Activated naive CD8-positive, alpha-beta T cell treated with anti-CD3 and anti-CD28 coated beads, Interleukin-2, amount 50 U/mL, for 24 hours (primary cell): ENCODE measurements around the gene STK35.

Experiments
- ATAC-seq: fragments of 150-1000 bp; cut with Tn5 transposase; one replicate; pipeline ENCODE4 v1.10.0; 2021
- DNase-seq: peaks from one replicate; pipeline ENCODE4 v3.0.0; 2021
- H3K27ac Mint-ChIP-seq: one replicate; pipeline ENCODE4 v1.8.0; 2021; ENCODE audit warnings: mild to moderate bottlenecking, mixed read lengths
- H3K27me3 Mint-ChIP-seq: one replicate; pipeline ENCODE4 v1.8.0; 2021; ENCODE audit warnings: mixed read lengths
- H3K36me3 Mint-ChIP-seq: one replicate; pipeline ENCODE4 v1.8.0; 2021; ENCODE audit warnings: low read depth, mixed read lengths
- H3K4me1 Mint-ChIP-seq: one replicate; pipeline ENCODE4 v1.8.0; 2021; ENCODE audit warnings: mixed read lengths
- H3K4me3 Mint-ChIP-seq: one replicate; pipeline ENCODE4 v1.8.0; 2021; ENCODE audit warnings: mild to moderate bottlenecking, moderate library complexity, mixed read lengths
- H3K9me3 Mint-ChIP-seq: one replicate; pipeline ENCODE4 v1.8.0; 2021; ENCODE audit warnings: mixed read lengths

The STK35 gene

DNA sequence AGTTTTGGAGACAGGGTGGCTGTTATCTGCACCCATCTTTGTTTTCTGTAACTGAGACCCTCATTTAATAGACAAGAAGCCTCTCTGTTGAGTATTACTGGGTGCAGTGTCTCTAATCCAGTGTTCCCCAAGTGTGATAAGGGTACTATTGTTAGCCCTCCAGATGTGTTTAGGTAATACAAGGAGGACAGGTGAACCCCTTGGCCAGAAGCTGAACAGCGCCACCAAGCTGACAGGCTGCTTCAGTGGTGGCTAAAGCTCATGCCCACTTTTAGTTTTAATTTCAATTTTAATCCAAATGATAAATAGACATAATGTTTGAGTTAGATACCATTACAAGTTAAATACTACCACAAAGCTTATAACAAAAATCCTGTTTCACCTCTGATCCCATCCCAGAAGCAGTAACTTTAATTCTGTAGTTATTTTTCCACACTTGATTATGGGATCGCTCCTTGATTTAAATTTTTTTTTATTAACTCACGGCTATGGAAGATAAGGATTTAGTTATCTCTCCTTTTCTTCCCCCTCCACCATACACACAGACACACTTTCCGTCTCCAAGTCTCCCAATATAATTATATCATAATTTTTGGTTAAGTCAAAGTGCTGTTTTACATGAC lies 8.4 kb upstream of the STK35 start:
- H3K36me3 Mint-ChIP-seq: no peaks in the 10 kb centered on the region
- H3K4me3 Mint-ChIP-seq: no peak overlapping the region
- peaks cover 39% of the 10 kb centered on the region for H3K27me3 Mint-ChIP-seq
- peak; percentile 34 for DNase-seq
- H3K9me3 Mint-ChIP-seq: no peaks in the 10 kb centered on the region
- no peaks in the 10 kb centered on the region for H3K4me1 Mint-ChIP-seq
- no peak overlapping the region for H3K27ac Mint-ChIP-seq
- no peak for ATAC-seq

DNA sequence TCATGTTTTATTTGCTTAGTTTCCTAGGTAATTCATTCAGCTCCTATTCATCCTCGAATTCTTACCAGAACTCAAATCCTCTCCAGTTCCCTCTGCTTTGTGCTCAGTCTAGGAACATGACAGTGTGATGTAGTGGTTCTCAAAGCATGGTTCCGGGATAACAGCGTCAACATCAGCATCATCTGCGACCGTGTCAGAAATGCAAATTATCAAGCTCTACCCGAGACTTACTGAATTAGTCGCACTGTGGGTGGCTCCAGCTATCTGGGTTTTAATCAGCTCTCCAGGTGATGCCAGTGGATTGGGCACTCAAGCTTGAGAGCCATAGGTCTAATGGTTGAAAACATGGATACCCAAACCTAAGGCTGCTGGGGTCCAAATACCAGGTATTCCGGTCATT lies 7.7 kb upstream of the STK35 start:
- H3K4me1 Mint-ChIP-seq: no peaks in the 10 kb centered on the region
- no peaks in the 10 kb centered on the region for H3K9me3 Mint-ChIP-seq
- ATAC-seq (no peak), DNase-seq (no peak)
- H3K4me3 Mint-ChIP-seq: no peak overlapping the region
- H3K27ac Mint-ChIP-seq: no peak overlapping the region
- peaks cover 33% of the 10 kb centered on the region for H3K27me3 Mint-ChIP-seq
- H3K36me3 Mint-ChIP-seq: no peaks in the 10 kb centered on the region

DNA sequence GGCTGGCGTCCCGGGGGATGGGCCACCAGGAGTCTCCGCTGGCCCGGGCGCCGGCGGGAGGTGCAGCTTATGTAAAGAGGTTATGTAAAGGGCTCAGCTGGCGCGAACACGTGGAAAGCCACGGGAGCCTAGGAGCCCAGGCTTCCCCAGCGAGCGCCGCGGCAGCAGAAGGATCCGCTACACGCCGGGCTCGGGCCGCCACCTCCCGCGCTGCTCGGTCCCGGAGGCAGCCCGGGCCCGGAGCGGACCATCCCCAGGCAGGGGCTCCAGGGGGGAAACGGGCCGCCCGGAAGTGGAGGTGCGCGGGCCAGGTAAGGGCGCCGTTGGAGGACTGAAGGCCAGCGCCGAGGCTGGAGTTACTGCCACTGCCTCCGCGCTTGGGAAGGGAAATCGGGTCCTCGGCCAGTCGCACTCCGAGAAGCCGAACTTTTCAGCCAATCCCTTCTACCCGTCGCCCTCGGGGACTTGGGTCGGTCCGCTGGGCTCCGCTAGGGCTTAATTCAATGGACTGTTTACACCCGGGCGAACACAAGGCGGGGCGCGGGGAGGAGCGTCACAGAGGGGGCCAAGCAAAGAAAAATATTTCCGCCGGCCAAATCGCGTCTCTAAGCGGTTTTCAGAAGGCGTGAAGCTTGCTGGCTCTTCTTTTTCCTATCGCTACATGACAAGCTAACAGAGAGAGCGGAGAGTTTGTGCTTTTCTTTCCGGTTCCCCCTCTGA lies 398 bp downstream of the STK35 start:
- Mint-ChIP-seq H3K9me3 (no peaks in the 10 kb centered on the region), H3K27me3 (no peaks in the 10 kb centered on the region), H3K4me1 (peaks cover 43% of the 10 kb centered on the region), H3K4me3 (peak overlapping the region; percentile 86), H3K36me3 (peaks cover 33% of the 10 kb centered on the region), H3K27ac (peak overlapping the region; percentile 99)
- ATAC-seq: peak; percentile 82
- DNase-seq: peak; percentile 87

DNA sequence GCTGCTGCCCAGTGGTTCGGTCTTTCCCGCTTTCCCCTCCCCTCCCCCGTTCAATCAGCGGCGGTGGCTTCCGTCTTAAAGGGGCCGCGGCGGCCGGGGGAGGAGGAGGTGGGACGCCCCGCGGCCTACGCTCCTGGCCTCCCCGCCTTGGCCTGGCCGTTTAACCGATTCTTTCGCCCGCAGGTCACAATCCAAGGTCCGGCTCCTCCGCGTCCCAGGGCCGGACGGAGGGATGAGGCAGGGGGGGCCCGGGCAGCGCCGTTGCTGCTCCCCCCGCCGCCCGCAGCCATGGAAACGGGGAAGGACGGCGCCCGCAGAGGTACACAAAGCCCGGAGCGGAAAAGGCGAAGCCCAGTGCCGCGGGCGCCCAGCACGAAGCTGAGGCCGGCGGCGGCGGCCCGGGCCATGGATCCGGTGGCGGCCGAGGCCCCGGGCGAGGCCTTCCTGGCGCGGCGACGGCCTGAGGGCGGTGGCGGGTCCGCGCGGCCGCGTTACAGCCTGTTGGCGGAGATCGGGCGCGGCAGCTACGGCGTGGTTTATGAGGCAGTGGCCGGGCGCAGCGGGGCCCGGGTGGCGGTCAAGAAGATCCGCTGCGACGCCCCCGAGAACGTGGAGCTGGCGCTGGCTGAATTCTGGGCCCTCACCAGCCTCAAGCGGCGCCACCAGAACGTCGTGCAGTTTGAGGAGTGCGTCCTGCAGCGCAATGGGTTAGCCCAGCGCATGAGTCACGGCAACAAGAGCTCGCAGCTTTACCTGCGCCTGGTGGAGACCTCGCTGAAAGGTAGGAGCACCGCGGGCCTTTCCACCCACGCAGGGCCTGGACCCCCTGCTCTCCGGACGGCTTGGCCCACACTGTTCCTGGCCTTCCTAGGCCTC lies 1.2 kb downstream of the STK35 start:
- peak overlapping the region; percentile 99 for H3K27ac Mint-ChIP-seq
- peaks cover 34% of the 10 kb centered on the region for H3K36me3 Mint-ChIP-seq
- H3K9me3 Mint-ChIP-seq: no peaks in the 10 kb centered on the region
- peaks cover 48% of the 10 kb centered on the region for H3K4me1 Mint-ChIP-seq
- peak overlapping the region; percentile 88 for H3K4me3 Mint-ChIP-seq
- ATAC-seq: peak; percentile 58
- DNase-seq: peak; percentile 82
- H3K27me3 Mint-ChIP-seq: no peaks in the 10 kb centered on the region

DNA sequence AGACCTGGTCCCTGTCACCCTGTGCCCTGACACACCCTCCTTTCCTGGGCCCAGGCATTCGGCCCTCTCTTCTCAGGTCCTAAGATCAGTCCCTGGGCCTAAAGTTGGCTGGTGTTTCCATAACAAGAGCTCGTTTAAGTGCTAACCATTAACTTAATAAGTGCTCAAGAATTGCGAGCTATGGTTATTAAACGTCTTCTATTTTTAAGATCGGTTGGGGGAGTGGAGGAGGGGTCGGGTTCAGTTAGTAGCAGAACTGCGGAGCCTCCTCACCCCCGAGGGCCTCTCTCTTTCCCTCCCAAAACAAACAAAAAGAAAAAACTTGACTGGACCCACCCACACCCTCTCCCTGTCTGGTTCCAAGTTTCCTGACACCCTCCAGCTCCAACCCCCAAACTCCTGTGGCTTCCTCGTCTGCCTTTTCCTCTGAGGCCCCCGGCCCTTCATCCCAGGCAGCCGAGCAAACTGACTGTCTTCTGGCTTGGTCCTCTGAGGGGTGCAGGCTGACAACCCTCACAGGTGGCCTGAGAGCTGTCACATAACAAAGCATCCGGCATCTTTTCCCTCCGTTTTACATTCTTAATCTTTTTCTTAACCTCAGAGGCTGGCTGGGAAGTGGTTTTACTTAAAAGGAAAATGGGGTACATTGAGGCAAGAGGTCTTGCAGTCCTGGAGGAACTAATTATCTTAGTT lies 2.0 kb downstream of the STK35 start:
- DNase-seq: no peak
- Mint-ChIP-seq H3K4me1 (peaks cover 55% of the 10 kb centered on the region), H3K9me3 (no peaks in the 10 kb centered on the region), H3K4me3 (peak overlapping the region; percentile 88), H3K27me3 (no peaks in the 10 kb centered on the region), H3K36me3 (peaks cover 36% of the 10 kb centered on the region), H3K27ac (peak overlapping the region; percentile 71)
- no peak for ATAC-seq

DNA sequence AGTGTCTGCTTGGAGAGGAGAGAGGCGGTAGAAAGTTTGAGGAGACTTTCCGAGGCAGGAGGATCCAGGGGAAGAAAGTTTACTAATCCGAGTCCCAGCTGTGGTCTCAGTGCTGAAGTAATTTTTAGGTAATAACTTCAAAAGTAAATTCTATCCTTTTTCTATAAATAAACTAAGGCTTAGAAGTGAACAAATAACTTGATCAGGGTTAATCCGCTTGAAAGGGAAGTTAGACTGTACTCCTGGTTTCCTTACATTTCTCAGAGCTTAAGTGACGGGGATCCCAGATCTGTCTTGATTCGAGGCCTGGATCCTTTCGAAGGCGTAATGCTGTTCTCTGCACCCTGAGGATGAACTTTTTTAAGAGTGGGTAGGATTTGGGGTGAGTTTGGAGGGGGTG lies 2.6 kb downstream of the STK35 start:
- H3K4me3 Mint-ChIP-seq: peak overlapping the region; percentile 88
- DNase-seq (no peak), ATAC-seq (no peak)
- H3K27me3 Mint-ChIP-seq: no peaks in the 10 kb centered on the region
- peak overlapping the region; percentile 71 for H3K27ac Mint-ChIP-seq
- H3K4me1 Mint-ChIP-seq: peaks cover 61% of the 10 kb centered on the region
- no peaks in the 10 kb centered on the region for H3K9me3 Mint-ChIP-seq
- peaks cover 40% of the 10 kb centered on the region for H3K36me3 Mint-ChIP-seq

DNA sequence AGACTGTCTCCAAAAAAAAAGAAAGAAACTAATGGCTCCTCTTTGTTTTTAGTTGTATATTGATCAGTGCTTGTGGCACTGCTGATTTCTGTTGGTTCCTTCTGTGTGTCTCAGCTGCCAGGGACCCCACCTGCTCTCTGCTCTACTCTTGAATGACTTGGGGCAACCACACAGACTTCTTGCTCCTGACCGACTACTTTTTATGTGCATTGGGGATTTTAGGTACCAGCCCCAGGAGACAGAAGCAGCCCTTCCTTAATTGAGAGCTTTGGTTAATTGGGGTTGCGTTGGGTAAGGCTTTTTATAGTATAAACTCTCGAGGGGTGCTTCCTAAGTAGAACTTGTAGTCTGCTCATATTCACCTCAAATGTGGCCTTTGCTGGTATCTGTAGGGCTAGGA lies 6.9 kb downstream of the STK35 start:
- no peak for DNase-seq
- Mint-ChIP-seq H3K9me3 (no peaks in the 10 kb centered on the region), H3K4me3 (no peak overlapping the region), H3K27ac (no peak overlapping the region), H3K4me1 (peaks cover 85% of the 10 kb centered on the region), H3K36me3 (peaks cover 48% of the 10 kb centered on the region), H3K27me3 (no peaks in the 10 kb centered on the region)
- no peak for ATAC-seq

DNA sequence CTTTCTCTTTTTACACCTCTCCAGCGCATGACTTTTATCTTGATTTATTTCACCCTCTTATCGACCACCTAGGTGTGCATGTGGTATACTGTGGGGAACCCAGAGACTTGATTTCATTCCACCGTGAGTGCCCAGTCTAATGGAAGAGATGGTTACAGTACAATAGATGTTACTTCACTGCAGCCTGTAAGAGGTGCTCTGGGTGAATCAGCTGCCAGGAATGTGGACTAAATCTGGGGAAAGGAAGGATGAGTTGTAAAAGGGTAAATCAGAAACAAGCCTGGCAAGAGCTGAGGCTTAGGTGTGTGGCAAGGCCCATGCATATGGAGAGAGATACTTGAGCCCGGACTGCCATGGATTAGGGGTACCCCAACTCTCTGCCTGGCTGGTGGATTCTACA lies 7.4 kb downstream of the STK35 start:
- Mint-ChIP-seq H3K4me3 (no peak overlapping the region), H3K27ac (no peak overlapping the region), H3K27me3 (no peaks in the 10 kb centered on the region), H3K36me3 (peaks cover 45% of the 10 kb centered on the region), H3K4me1 (peaks cover 86% of the 10 kb centered on the region), H3K9me3 (no peaks in the 10 kb centered on the region)
- no peak for ATAC-seq
- no peak for DNase-seq

DNA sequence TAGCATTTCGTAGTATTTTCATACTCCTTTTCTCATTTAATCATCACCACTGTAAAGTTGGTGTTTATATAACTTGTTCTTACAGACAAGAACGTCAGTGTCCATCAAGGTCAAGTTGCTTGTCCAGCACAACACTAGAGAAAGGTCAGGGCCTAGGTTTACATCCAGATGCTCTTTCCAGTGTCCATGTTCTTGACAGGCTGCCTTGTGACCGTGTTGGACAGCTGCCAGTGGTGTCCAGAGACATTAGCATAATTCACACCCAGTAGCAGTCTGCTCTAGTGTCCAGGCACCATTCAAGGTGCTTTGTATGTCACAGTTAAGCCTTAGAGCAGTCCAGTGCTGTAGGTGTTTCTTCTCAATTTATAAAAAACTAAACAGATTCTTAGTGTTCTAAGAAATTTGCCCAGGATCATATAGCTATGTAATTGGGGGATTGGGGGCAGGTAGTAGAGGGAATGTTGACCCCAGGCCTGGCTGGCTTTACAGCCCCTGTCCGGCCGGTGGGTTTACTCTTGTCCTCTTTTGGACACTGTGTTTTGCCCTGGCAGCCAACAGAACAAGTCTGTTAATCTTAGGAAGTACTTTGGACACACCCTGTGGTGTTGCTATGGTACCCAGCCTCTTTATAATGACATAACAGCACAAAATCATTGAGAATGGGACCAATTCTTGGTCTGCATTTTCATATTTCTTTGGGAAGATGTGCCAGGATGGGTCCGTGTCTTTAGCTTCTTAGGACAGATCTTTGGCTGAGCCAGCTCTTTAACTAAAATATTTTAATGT lies 8.0 kb downstream of the STK35 start:
- Mint-ChIP-seq H3K27ac (no peak overlapping the region), H3K36me3 (peaks cover 43% of the 10 kb centered on the region), H3K9me3 (no peaks in the 10 kb centered on the region), H3K27me3 (no peaks in the 10 kb centered on the region), H3K4me3 (no peak overlapping the region), H3K4me1 (peaks cover 86% of the 10 kb centered on the region)
- ATAC-seq (no peak), DNase-seq (no peak)

DNA sequence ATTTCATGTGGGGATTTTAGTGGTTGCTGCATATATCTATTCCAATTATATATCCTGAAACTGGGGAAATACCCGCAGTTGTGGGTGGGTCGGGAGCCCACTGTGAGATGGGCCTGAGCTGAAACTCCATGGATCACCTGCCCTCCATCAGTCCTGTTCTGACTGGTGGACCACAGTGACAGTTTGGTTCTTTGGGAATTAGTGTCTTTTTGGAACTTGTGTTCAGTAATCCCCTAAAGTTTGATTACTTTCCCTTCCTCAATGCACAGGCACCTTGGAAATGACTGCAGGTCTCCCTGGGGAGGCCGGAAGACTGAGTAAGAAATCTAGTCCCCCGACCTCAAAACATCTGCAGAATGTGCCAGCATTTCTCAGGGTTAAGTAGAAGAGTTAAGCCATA lies 11.3 kb downstream of the STK35 start:
- ATAC-seq (no peak), DNase-seq (no peak)
- Mint-ChIP-seq H3K27me3 (no peaks in the 10 kb centered on the region), H3K4me3 (no peak overlapping the region), H3K4me1 (peaks cover 74% of the 10 kb centered on the region), H3K27ac (no peak overlapping the region), H3K9me3 (no peaks in the 10 kb centered on the region), H3K36me3 (peaks cover 49% of the 10 kb centered on the region)

DNA sequence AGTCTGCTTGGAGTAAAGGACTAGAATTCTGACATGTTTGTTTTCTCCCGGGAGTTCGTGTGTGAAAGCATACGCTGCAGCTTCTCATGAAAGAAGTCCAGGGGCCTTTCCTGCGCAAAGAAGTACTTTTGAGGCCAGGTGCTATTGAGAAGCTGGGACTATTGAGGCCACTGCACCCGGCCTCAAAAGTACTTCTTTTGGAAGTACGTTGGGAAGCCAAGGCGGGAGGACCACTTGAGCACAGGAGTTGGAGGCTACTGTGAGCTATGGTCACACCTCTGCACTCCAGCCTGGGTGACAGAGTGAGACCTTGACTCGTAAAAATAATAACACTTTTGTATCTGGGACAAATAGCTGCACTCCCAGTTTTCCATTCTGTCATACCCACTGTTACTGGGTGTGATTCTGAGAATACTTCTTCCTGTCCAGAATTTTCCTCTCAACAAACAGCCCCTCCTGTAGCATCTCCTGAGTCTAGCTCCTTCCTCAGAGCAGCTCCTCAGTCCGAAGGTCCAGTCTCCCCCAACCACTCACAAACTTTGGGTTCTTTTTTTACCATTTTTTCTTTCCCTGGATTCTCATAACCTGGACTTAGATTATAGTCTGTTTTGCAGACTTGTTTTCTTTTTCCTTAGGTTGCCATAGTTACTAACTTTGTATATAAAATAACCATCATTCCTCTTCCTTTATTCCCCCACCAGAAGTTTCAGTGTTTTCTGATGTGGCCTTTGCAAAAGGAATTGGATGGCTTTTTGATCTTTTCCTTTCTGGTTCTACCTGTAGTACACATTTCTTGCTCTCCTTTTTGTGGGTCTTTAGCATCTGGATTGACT lies 12.7 kb downstream of the STK35 start:
- Mint-ChIP-seq H3K4me3 (no peak overlapping the region), H3K27ac (no peak overlapping the region), H3K9me3 (no peaks in the 10 kb centered on the region), H3K27me3 (no peaks in the 10 kb centered on the region), H3K36me3 (peaks cover 56% of the 10 kb centered on the region), H3K4me1 (peaks cover 73% of the 10 kb centered on the region)
- no peak for ATAC-seq
- no peak for DNase-seq

DNA sequence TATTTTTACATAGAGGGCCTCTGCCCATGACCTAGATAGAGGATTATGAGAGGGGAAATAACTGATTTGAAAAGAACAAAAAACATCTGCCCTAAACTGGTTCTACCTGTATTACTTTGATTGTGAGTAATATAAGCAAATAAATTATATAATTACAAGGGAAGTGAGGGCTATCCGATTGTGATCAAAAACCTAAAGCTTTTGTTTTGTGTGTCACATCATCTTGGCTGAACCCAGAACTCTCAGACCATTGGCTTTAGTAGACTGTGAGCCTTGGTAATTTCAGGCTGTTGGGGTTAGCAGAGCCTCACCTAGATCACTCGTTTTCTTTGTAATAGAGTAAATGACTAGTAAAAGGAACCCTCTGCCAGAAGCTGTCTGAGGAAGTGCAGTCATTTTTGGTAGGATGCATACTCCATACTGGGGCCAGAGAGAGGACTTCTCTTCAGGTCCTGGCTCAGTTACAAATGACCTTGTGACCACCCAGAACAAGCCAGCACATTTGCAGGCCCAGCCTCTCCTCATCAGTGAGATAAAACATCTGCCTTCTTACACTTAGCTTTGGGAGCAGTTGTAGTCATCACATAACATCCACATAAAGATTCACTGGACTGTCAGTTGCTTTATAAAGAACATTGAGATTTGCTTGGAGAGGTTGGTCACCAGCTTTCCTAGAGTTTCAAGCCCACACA lies 13.5 kb downstream of the STK35 start:
- H3K4me1 Mint-ChIP-seq: peaks cover 74% of the 10 kb centered on the region
- no peak overlapping the region for H3K27ac Mint-ChIP-seq
- peaks cover 62% of the 10 kb centered on the region for H3K36me3 Mint-ChIP-seq
- ATAC-seq: no peak
- DNase-seq: no peak
- no peaks in the 10 kb centered on the region for H3K27me3 Mint-ChIP-seq
- H3K9me3 Mint-ChIP-seq: no peaks in the 10 kb centered on the region
- H3K4me3 Mint-ChIP-seq: no peak overlapping the region
